ENCODE data around the gene PIAS4. TPM values are rescaled to one million over a fixed set of nuclear protein-coding genes. Genes with fewer than 3 reads are reported as not detected.

The PIAS4 gene
- total RNA-seq, 2 experiments from 2014 or later = 23.0 to 37.3 TPM

GRCh38 chr19:4029247-4029614, 21.7 kb downstream of the PIAS4 start:
- ATAC-seq (no peak), DNase-seq (no peak)
- H3K4me3 Mint-ChIP-seq = no peak overlapping the region
- POLR2A ChIA-PET = interaction anchor here (0.9 kb wide), 1 partner anchor 40 kb away, joined by 3 read pairs; no protein-coding TSS in a partner anchor
- H3K9me3 Mint-ChIP-seq (ENCODE audit: low read depth) = no peaks in the 10 kb centered on the region
- CTCF ChIA-PET = no interaction called here
- no peaks in the 10 kb centered on the region for H3K4me1 Mint-ChIP-seq
- intact Hi-C loops (cut with DNase I, micrococcal nuclease) = no loop called here
- H3K27ac Mint-ChIP-seq = no peak overlapping the region
- no peaks in the 10 kb centered on the region for H3K27me3 Mint-ChIP-seq
- peaks cover 9% of the 10 kb centered on the region for H3K36me3 Mint-ChIP-seq (ENCODE audit: low read depth)

DNA sequence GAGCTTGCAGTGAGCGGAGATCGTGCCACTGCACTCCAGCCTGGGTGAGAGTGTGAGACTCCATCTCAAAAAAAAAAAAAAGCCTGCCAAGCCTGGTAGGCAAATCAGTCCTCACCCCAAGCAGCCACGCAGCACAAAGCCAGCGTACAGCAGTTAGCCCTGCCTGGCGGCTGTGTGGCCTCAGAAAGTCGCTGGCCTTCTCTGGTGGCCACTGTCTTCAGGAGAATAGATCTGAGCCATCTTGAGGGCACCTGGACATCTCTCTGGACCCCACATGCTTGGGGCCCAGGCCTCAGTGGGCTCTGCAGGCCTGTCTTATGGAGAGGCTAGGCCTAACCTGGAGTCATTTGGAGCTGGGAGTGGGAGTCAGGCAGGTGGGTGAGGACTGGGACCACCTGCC, 23.0 kb downstream of the PIAS4 start:
- no peak overlapping the region for H3K4me3 Mint-ChIP-seq
- ChIA-PET POLR2A (no interaction called here), CTCF (no interaction called here)
- H3K27ac Mint-ChIP-seq = no peak overlapping the region
- H3K27me3 Mint-ChIP-seq = no peaks in the 10 kb centered on the region
- ATAC-seq (no peak), DNase-seq (no peak)
- H3K36me3 Mint-ChIP-seq (ENCODE audit: low read depth) = peaks cover 11% of the 10 kb centered on the region
- no peaks in the 10 kb centered on the region for H3K4me1 Mint-ChIP-seq
- H3K9me3 Mint-ChIP-seq (ENCODE audit: low read depth) = no peaks in the 10 kb centered on the region
- intact Hi-C loops (cut with DNase I, micrococcal nuclease) = no loop called here

- POLR2A ChIA-PET = no interaction called here
- Mint-ChIP-seq H3K9me3 (ENCODE audit: low read depth) (no peaks in the 10 kb centered on the region), H3K27ac (no peak overlapping the region), H3K36me3 (ENCODE audit: low read depth) (peaks cover 11% of the 10 kb centered on the region), H3K27me3 (no peaks in the 10 kb centered on the region), H3K4me1 (no peaks in the 10 kb centered on the region), H3K4me3 (no peak overlapping the region)
- CTCF ChIA-PET = no interaction called here
- DNase-seq (no peak), ATAC-seq (no peak)
- intact Hi-C loops (cut with DNase I, micrococcal nuclease) = no loop called here
These were observed 23.4 kb downstream of the PIAS4 start for GRCh38 chr19:4030981-4031380.

- no peaks in the 10 kb centered on the region for H3K27me3 Mint-ChIP-seq
- no peak overlapping the region for H3K27ac Mint-ChIP-seq
- no peaks in the 10 kb centered on the region for H3K4me1 Mint-ChIP-seq
- no peaks in the 10 kb centered on the region for H3K9me3 Mint-ChIP-seq (ENCODE audit: low read depth)
- CTCF ChIA-PET = interaction anchor here (0.7 kb wide), 1 partner anchor 44 kb away, joined by 3 read pairs; no protein-coding TSS in a partner anchor
- H3K36me3 Mint-ChIP-seq (ENCODE audit: low read depth) = peaks cover 9% of the 10 kb centered on the region
- no peak overlapping the region for H3K4me3 Mint-ChIP-seq
- POLR2A ChIA-PET = no interaction called here
- no peak for ATAC-seq
- intact Hi-C loops (cut with DNase I, micrococcal nuclease) = no loop called here
- DNase-seq = no peak
These were observed 23.9 kb downstream of the PIAS4 start for GRCh38 chr19:4031420-4031819.

DNA sequence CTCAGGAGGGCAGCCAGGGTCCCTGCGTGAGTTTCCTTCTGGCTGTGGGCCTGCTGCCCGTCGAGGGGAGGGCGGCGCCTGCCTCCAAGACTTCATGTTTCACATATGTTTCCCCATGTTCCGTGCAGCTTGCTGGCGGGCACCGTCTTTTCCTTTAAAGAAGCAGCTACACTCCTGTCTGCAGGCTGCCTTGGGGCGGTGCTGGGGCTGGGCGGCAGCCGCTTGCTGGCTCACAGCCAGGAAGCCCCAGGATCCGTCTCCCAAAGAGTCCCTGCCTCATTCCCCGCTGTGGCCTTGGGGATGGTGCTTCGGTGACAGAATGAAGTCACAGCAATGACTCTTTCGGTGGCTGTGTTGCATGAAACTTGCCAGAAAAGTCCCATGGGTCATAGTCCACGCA, 24.9 kb downstream of the PIAS4 start:
- H3K4me3 Mint-ChIP-seq = no peak overlapping the region
- intact Hi-C loops (cut with DNase I, micrococcal nuclease) = no loop called here
- CTCF ChIA-PET = no interaction called here

GRCh38 chr19:4033028-4033956, 25.8 kb downstream of the PIAS4 start:
- POLR2A ChIA-PET = no interaction called here
- CTCF ChIA-PET = interaction anchor here (0.5 kb wide), 1 partner anchor 43 kb away, joined by 4 read pairs; no protein-coding TSS in a partner anchor

More for the DNA sequence above, 24.9 kb downstream of the PIAS4 start:
- Mint-ChIP-seq H3K36me3 (ENCODE audit: low read depth) (peaks cover 3% of the 10 kb centered on the region), H3K27ac (no peak overlapping the region), H3K9me3 (ENCODE audit: low read depth) (no peaks in the 10 kb centered on the region), H3K4me1 (no peaks in the 10 kb centered on the region), H3K27me3 (no peaks in the 10 kb centered on the region)
- ATAC-seq (no peak), DNase-seq (no peak)
- POLR2A ChIA-PET = no interaction called here

DNA sequence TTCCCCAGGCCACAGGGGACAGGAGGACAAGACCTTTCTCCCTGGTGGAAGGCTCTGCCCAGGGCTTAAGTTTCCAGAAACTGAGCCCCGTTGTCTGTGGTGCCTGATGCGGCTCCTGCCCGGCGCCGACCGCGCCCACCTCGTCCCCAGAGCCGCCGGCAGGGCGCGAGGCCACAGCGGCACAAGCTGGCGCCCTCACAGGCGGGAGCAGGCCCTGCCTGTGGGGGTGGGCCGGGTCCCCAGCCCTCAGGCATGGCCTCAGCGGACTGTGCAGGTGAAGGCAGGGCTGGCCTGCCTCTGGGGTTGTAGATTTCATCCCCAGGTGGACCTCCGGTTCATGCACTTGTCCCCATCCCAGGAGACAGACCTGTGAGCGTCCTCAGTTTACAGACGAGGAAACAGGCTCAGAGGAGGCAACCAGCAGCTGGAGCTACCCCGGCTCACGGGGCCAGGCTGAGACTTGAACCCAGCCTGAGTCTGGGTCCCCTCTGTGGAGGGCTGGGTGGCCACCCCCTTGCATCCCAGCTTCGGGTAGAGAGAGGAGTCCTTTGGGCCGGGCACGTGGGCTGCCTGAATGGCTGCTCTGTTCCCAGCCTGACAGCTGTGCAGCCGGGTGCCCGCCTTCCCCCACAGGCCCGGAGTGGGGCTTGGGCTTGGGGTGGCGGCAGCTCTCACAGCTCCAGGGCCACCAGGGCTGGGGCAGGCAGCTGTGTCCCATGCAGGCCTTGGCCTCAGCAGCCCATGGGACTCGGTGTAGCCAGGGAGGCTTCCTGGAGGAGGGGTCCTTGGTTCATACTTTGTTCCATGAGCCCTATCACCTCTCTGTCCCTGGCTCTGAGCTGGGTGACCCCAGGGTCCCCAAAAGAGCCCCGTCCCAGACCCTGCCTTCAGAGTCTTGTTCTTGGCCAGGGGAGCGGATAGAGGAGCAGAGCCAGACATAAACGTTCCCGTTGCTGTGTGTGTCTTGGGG, 26.8 kb downstream of the PIAS4 start:
- peaks cover 4% of the 10 kb centered on the region for H3K36me3 Mint-ChIP-seq (ENCODE audit: low read depth)

More at GRCh38 chr19:4033028-4033956, 25.8 kb downstream of the PIAS4 start:
- no peak overlapping the region for H3K4me3 Mint-ChIP-seq
- H3K27ac Mint-ChIP-seq = no peak overlapping the region
- no peak for DNase-seq
- intact Hi-C loops (cut with DNase I, micrococcal nuclease) = no loop called here
- peaks cover 4% of the 10 kb centered on the region for H3K36me3 Mint-ChIP-seq (ENCODE audit: low read depth)
- H3K27me3 Mint-ChIP-seq = no peaks in the 10 kb centered on the region
- no peaks in the 10 kb centered on the region for H3K4me1 Mint-ChIP-seq
- no peak for ATAC-seq
- H3K9me3 Mint-ChIP-seq (ENCODE audit: low read depth) = no peaks in the 10 kb centered on the region

DNA sequence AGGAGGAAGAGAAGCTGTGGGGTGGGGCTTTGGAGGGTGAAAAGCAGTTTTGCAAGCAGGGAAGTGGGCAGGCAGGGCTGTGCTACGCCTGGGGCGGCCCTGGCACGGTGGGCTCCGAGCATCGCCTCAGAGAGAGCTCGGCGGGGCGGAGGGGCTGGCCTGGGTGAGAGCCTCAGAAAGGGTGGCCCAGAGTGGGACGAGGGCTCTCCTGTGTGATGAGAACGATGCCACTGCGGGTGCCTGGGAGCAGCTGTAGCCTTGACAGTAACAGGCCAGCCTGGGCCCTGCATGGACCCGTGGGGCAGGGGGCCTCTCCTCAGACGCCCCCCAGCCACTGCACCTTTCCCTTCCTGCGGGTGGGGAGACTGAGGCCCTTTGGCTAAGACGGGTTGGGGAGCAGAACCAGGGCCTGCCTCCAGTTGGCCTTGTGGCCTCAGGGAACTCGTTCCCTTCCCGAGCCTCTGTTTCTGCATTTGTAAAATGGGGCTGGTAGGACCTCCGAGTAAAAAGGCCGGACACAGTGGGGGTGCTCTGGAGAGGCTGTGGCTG, 27.6 kb downstream of the PIAS4 start:
- ATAC-seq (no peak), DNase-seq (no peak)
- H3K27ac Mint-ChIP-seq = no peak overlapping the region
- no peaks in the 10 kb centered on the region for H3K27me3 Mint-ChIP-seq
- ChIA-PET POLR2A (no interaction called here), CTCF (no interaction called here)
- no peaks in the 10 kb centered on the region for H3K4me1 Mint-ChIP-seq
- H3K4me3 Mint-ChIP-seq = no peak overlapping the region
- H3K36me3 Mint-ChIP-seq (ENCODE audit: low read depth) = peaks cover 4% of the 10 kb centered on the region
- intact Hi-C loops (cut with DNase I, micrococcal nuclease) = no loop called here
- H3K9me3 Mint-ChIP-seq (ENCODE audit: low read depth) = no peaks in the 10 kb centered on the region

More for the DNA sequence above, 26.8 kb downstream of the PIAS4 start:
- Mint-ChIP-seq H3K27ac (no peak overlapping the region), H3K9me3 (ENCODE audit: low read depth) (no peaks in the 10 kb centered on the region), H3K27me3 (no peaks in the 10 kb centered on the region), H3K4me3 (no peak overlapping the region), H3K4me1 (no peaks in the 10 kb centered on the region)
- intact Hi-C loops (cut with DNase I, micrococcal nuclease) = no loop called here
- ATAC-seq (no peak), DNase-seq (no peak)
- CTCF ChIA-PET = interaction anchor here (0.5 kb wide), 1 partner anchor 42 kb away, joined by 4 read pairs; no protein-coding TSS in a partner anchor
- POLR2A ChIA-PET = no interaction called here

DNA sequence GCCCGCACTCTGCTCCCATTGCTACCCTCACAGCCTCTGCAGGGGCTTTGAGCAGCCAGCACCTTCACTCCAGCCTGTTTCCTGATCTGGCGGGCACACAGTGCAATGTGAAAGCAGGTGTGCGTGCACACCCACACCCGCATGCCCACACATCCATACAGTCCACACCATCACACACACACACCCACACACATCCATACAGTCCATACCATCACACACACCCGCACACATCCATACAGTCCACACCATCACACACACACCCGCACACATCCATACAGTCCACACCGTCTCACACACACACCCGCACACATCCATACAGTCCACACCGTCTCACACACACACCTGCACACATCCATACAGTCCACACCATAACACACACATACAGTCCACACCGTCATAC, 28.0 kb downstream of the PIAS4 start:
- H3K9me3 Mint-ChIP-seq (ENCODE audit: low read depth) = no peaks in the 10 kb centered on the region
- ChIA-PET CTCF (no interaction called here), POLR2A (no interaction called here)
- peak; percentile 27 for ATAC-seq
- H3K36me3 Mint-ChIP-seq (ENCODE audit: low read depth) = peaks cover 4% of the 10 kb centered on the region
- intact Hi-C loops (cut with DNase I, micrococcal nuclease) = no loop called here
- H3K27me3 Mint-ChIP-seq = no peaks in the 10 kb centered on the region
- H3K4me1 Mint-ChIP-seq = no peaks in the 10 kb centered on the region
- H3K27ac Mint-ChIP-seq = no peak overlapping the region
- DNase-seq = no peak
- H3K4me3 Mint-ChIP-seq = no peak overlapping the region

GRCh38 chr19:4036576-4037300, 29.2 kb downstream of the PIAS4 start:
- Mint-ChIP-seq H3K27me3 (no peaks in the 10 kb centered on the region), H3K9me3 (ENCODE audit: low read depth) (no peaks in the 10 kb centered on the region), H3K4me1 (no peaks in the 10 kb centered on the region), H3K36me3 (ENCODE audit: low read depth) (peaks cover 4% of the 10 kb centered on the region), H3K27ac (no peak overlapping the region), H3K4me3 (no peak overlapping the region)
- intact Hi-C loops (cut with DNase I, micrococcal nuclease) = no loop called here
- ATAC-seq (peak; percentile 14), DNase-seq (no peak)
- CTCF ChIA-PET = no interaction called here
- POLR2A ChIA-PET = no interaction called here

DNA sequence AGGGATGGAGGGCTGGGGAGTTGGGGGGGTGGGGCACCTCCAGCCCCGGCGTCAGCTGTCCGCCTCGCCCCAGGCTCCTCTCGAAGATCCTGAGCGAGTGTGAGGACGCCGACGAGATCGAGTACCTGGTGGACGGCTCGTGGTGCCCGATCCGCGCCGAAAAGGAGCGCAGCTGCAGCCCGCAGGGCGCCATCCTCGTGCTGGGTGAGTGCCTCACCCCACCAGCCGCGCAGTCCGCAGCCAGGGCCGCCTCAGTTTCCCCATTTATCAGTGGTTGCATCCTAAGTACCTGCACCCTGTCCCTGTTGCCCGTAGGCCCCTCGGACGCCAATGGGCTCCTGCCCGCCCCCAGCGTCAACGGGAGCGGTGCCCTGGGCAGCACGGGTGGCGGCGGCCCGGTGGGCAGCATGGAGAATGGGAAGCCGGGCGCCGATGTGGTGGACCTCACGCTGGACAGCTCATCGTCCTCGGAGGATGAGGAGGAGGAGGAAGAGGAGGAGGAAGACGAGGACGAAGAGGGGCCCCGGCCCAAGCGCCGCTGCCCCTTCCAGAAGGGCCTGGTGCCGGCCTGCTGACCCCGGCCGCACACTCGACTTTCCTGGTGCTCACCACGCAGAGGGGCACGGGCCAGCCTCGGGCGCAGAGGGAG, 29.9 kb downstream of the PIAS4 start:
- Mint-ChIP-seq H3K27me3 (no peaks in the 10 kb centered on the region), H3K27ac (no peak overlapping the region), H3K4me1 (no peaks in the 10 kb centered on the region), H3K9me3 (ENCODE audit: low read depth) (no peaks in the 10 kb centered on the region), H3K36me3 (ENCODE audit: low read depth) (peaks cover 4% of the 10 kb centered on the region), H3K4me3 (no peak overlapping the region)
- intact Hi-C loops (cut with DNase I, micrococcal nuclease) = no loop called here
- ChIA-PET POLR2A (no interaction called here), CTCF (no interaction called here)
- no peak for ATAC-seq
- no peak for DNase-seq
